ENCODE results near the gene SNX8.

SNX8 gene

DNA sequence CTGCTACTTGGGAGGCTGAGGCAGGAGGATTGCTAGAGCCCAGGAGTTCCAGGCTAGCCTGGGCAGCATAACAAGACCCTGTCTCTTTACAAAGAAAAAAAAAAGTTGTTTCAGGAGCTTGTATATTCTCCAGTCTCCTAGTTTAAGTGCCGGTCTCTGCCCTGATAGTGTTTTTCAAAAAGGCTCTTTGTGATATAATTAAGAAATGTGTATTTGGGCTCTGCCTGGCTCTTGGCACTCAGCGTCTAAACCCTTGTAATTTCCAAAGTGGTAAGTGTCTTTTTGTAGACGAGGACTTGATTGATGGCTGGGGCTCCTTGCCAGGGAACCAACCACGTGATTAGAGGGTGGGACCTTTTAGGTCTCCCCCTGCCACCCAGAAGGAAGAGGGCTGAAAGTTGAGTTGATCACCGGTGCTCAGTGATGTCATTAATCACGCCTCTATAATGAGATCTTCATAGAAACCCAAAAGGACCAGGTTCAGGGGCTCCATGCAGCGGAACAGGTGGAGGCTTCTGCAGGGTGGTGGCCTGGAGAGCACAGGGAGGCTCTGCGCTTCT is 44.8 kb upstream of the SNX8 start:
- TF ChIP-seq, protein P1, sequence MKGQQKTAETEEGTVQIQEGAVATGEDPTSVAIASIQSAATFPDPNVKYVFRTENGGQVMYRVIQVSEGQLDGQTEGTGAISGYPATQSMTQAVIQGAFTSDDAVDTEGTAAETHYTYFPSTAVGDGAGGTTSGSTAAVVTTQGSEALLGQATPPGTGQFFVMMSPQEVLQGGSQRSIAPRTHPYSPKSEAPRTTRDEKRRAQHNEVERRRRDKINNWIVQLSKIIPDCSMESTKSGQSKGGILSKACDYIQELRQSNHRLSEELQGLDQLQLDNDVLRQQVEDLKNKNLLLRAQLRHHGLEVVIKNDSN (IDR thresholded peaks at IDR 0.05), result 0 out of 2 replicates have a peak, but pooled peaks have one; percentile 9
- TF ChIP-seq, protein P2, sequence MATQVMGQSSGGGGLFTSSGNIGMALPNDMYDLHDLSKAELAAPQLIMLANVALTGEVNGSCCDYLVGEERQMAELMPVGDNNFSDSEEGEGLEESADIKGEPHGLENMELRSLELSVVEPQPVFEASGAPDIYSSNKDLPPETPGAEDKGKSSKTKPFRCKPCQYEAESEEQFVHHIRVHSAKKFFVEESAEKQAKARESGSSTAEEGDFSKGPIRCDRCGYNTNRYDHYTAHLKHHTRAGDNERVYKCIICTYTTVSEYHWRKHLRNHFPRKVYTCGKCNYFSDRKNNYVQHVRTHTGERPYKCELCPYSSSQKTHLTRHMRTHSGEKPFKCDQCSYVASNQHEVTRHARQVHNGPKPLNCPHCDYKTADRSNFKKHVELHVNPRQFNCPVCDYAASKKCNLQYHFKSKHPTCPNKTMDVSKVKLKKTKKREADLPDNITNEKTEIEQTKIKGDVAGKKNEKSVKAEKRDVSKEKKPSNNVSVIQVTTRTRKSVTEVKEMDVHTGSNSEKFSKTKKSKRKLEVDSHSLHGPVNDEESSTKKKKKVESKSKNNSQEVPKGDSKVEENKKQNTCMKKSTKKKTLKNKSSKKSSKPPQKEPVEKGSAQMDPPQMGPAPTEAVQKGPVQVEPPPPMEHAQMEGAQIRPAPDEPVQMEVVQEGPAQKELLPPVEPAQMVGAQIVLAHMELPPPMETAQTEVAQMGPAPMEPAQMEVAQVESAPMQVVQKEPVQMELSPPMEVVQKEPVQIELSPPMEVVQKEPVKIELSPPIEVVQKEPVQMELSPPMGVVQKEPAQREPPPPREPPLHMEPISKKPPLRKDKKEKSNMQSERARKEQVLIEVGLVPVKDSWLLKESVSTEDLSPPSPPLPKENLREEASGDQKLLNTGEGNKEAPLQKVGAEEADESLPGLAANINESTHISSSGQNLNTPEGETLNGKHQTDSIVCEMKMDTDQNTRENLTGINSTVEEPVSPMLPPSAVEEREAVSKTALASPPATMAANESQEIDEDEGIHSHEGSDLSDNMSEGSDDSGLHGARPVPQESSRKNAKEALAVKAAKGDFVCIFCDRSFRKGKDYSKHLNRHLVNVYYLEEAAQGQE (IDR thresholded peaks at IDR 0.05; ENCODE audit: low read depth), result no peak
- TF ChIP-seq, protein P3, sequence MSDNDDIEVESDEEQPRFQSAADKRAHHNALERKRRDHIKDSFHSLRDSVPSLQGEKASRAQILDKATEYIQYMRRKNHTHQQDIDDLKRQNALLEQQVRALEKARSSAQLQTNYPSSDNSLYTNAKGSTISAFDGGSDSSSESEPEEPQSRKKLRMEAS (IDR thresholded peaks at IDR 0.05), result no peak
- TF ChIP-seq FOXM1 (IDR thresholded peaks at IDR 0.05; ENCODE audit: borderline replicate concordance, low read depth), result no peak

DNA sequence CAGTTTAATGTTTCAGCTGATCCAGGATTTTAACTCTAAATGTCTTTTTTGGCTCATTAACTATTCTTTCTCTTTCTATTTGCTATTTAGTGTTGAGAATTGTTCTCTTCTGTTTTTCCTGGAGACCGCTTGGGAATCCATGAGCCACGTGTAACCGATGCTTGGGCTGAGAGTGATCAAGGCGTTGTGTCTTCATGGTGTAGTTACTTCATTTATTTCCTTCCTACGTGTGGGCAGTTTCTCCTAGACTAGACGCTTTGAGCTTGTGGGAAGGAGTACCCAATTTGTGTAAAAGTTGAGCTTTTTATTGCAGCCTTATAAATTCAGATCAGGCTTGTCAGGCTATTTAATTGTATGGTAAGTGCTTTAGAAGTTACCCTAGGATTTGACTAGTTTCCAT is 43.3 kb upstream of the SNX8 start:
- TF ChIP-seq TCF12 (IDR thresholded peaks at IDR 0.05; ENCODE audit: low read depth), result no peak
- TF ChIP-seq RAD21 (IDR thresholded peaks at IDR 0.05; ENCODE audit: low read depth), result no peak
- TF ChIP-seq EP300 (IDR thresholded peaks at IDR 0.05; ENCODE audit: borderline replicate concordance), result no peak
- TF ChIP-seq TAF1 (IDR thresholded peaks at IDR 0.05; ENCODE audit: low read depth), result no peak
- TF ChIP-seq, protein P3 (IDR thresholded peaks at IDR 0.05), result no peak
- no peak for TF ChIP-seq EGR1 (IDR thresholded peaks at IDR 0.05)
- TF ChIP-seq ZBTB7A (IDR thresholded peaks at IDR 0.05; ENCODE audit: low read depth), result no peak

DNA sequence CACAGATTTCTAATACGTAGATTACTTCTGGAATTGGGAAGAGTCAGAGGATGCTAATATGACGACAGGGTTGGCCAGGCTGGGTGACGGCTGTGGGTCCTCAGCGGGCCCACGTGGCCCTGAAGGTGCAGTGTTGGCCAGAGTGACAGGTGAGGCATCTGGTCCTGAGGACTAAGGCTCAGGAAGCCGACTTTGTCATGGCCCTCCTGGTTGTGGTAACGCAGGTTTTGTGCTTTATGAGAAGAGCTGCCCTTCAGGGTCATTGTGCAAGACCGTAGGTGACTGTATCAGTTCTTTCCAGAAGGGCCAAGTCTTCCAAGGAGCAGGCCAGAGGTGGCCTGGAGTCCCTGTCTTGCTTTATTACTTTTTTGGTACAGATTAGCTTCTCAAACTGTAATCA is 42.9 kb upstream of the SNX8 start:
- TF ChIP-seq ZBTB7A (IDR thresholded peaks at IDR 0.05; ENCODE audit: low read depth), result no peak

DNA sequence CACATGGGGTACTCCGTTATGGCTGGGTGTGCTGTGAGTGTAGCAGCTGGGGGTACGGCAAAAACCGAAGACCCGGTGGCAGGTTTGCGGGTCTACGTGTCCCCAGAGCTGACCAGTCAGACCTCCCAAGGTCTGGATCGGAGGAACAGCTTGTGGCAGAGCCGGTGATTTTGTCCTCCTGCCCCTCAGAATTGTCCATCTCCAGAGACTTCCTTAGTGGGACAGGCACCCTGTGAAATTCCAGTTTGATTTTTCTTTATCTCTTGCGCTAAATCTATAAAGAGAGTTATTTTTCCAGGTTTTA is 41.4 kb upstream of the SNX8 start:
- TF ChIP-seq, protein P3 (IDR thresholded peaks at IDR 0.05), result no peak
- no peak for TF ChIP-seq CEBPB (IDR thresholded peaks at IDR 0.05)
- no peak; the same call in 1 of the 2 replicates for TF ChIP-seq TCF12 (IDR thresholded peaks at IDR 0.05; ENCODE audit: low read depth)
- no peak for TF ChIP-seq EGR1 (IDR thresholded peaks at IDR 0.05)
- no peak for TF ChIP-seq ZBTB7A (IDR thresholded peaks at IDR 0.05; ENCODE audit: low read depth)
- TF ChIP-seq CREB1 (IDR thresholded peaks at IDR 0.05; ENCODE audit: low read depth), result no peak
- TF ChIP-seq, protein P1 (IDR thresholded peaks at IDR 0.05), result no peak
- TF ChIP-seq RAD21 (IDR thresholded peaks at IDR 0.05; ENCODE audit: low read depth), result no peak
- no peak for TF ChIP-seq TEAD4 (IDR thresholded peaks at IDR 0.05)
- TF ChIP-seq EP300 (IDR thresholded peaks at IDR 0.05; ENCODE audit: borderline replicate concordance), result no peak

DNA sequence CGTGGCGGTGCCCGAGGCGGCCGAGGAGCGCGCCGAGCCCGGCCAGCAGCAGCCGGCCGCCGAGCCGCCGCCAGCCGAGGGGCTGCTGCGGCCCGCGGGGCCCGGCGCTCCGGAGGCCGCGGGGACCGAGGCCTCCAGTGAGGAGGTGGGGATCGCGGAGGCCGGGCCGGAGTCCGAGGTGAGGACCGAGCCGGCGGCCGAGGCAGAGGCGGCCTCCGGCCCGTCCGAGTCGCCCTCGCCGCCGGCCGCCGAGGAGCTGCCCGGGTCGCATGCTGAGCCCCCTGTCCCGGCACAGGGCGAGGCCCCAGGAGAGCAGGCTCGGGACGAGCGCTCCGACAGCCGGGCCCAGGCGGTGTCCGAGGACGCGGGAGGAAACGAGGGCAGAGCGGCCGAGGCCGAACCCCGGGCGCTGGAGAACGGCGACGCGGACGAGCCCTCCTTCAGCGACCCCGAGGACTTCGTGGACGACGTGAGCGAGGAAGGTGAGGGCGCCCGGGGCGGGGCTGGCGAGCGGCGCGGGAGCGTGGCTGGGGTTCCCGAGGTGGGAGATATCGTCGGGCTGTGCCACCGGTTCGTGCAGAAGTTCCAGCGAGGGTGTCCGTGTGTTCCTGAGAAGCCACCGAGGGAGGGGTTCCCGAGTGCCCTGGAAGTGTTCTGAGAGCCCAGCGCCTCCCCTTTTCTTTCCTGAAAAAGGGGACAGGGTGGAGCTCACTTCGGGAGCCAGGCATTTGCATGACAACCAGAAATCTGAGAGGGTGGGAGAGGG is 40.9 kb upstream of the SNX8 start:
- TF ChIP-seq YY1 (IDR thresholded peaks at IDR 0.05; ENCODE audit: low read depth), result no peak
- TF ChIP-seq TAF1 (IDR thresholded peaks at IDR 0.05; ENCODE audit: low read depth), result no peak
- TF ChIP-seq CREB1 (IDR thresholded peaks at IDR 0.05; ENCODE audit: low read depth), result no peak
- TF ChIP-seq, protein P3 (IDR thresholded peaks at IDR 0.05), result no peak
- TF ChIP-seq, protein P2 (IDR thresholded peaks at IDR 0.05; ENCODE audit: low read depth), result no peak
- TF ChIP-seq TEAD4 (IDR thresholded peaks at IDR 0.05), result no peak
- no peak for TF ChIP-seq RAD21 (IDR thresholded peaks at IDR 0.05; ENCODE audit: low read depth)
- TF ChIP-seq CEBPB (IDR thresholded peaks at IDR 0.05), result no peak

DNA sequence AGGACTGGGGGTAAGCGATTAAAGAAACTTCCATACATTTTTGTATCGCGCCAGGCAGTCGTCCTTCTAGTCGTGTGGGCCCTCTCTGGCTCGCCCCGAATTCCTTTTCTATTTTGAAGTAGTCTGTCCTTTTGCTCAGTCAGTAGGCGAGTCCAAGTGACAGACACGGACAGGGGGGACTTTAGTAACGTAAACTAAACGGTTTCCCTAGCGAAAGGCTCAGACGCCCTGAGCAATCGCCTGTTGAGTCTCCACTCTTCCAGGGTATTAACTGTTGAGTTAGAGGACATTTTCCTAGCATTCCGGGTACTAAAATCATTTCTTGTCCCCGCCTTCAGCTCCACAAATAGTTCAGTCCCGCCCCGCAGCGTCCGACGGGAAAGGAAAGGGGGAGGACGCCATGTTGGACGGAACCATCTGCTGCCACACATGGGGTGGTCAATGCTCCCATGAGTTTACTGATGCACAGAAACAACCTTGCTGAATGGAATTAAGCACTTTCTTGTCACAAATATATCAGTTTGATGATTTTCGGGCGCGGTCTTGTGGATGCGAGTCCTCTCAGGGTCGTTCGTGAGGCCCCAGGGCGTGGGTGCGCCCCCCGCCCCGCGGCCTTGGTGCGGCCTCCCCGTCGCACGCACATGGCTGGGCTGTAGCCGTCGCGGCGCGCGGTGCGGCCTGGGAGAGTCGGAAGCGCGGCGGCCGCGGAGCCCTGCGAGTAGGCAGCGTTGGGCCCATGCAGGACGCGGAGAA is 40.1 kb upstream of the SNX8 start, which contains the start of gene EIF3B:
Gene EIF3B (plus strand): TSS at position 642 of the 753 bp plus-strand sequence. CDS start 95 bp downstream, at position 737.
- TF ChIP-seq EGR1 (IDR thresholded peaks at IDR 0.05) (0 out of 2 replicates have a peak, but pooled peaks have one; percentile 38), YY1 (IDR thresholded peaks at IDR 0.05; ENCODE audit: low read depth) (peak; percentile 94), EP300 (IDR thresholded peaks at IDR 0.05; ENCODE audit: borderline replicate concordance) (peak; percentile 66), NFIC (IDR thresholded peaks at IDR 0.05) (no peak), CEBPB (IDR thresholded peaks at IDR 0.05) (no peak), CREB1 (IDR thresholded peaks at IDR 0.05; ENCODE audit: low read depth) (no peak; the same call in 1 of the 2 replicates), ZBTB7A (IDR thresholded peaks at IDR 0.05; ENCODE audit: low read depth) (0 out of 2 replicates have a peak, but pooled peaks have one; percentile 16), TAF1 (IDR thresholded peaks at IDR 0.05; ENCODE audit: low read depth) (peak; percentile 74), FOXM1 (IDR thresholded peaks at IDR 0.05; ENCODE audit: borderline replicate concordance, low read depth) (peak; percentile 56; the same call in 1 of the 2 replicates), TEAD4 (IDR thresholded peaks at IDR 0.05) (no peak), RAD21 (IDR thresholded peaks at IDR 0.05; ENCODE audit: low read depth) (no peak)
- TF ChIP-seq, protein P2 (IDR thresholded peaks at IDR 0.05; ENCODE audit: low read depth), result no peak
- TF ChIP-seq, protein P3 (IDR thresholded peaks at IDR 0.05), result peak; percentile 96
- TF ChIP-seq, protein P1 (IDR thresholded peaks at IDR 0.05), result peak; percentile 59

All from Ishikawa (cell line).